Cardiac atrium fibroblast (primary cell): Measurements from ENCODE around the gene SPO11. TPM values are rescaled to one million over a fixed set of nuclear protein-coding genes. Genes with fewer than 3 reads are reported as not detected.

ENCODE experiments used
- total RNA-seq: library from RNA; depleted of rRNA; stranded (reverse); fragments of >200 nt; gene quantifications from 2 replicates; pipeline ENCODE4 v1.2.3, GENCODE V29; 2015

Gene SPO11, protein sequence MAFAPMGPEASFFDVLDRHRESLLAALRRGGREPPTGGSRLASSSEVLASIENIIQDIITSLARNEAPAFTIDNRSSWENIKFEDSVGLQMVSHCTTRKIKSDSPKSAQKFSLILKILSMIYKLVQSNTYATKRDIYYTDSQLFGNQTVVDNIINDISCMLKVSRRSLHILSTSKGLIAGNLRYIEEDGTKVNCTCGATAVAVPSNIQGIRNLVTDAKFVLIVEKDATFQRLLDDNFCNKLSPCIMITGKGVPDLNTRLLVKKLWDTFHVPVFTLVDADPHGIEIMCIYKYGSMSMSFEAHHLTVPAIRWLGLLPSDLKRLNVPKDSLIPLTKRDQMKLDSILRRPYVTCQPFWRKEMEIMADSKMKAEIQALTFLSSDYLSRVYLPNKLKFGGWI
- total RNA-seq = not detected in 2 replicates

GRCh38 chr20:57329608-57330221 lies at the start of gene SPO11:
SPO11 (plus strand) TSS chr20:57329803; CDS start chr20:57329868, 65 bp downstream.

DNA sequence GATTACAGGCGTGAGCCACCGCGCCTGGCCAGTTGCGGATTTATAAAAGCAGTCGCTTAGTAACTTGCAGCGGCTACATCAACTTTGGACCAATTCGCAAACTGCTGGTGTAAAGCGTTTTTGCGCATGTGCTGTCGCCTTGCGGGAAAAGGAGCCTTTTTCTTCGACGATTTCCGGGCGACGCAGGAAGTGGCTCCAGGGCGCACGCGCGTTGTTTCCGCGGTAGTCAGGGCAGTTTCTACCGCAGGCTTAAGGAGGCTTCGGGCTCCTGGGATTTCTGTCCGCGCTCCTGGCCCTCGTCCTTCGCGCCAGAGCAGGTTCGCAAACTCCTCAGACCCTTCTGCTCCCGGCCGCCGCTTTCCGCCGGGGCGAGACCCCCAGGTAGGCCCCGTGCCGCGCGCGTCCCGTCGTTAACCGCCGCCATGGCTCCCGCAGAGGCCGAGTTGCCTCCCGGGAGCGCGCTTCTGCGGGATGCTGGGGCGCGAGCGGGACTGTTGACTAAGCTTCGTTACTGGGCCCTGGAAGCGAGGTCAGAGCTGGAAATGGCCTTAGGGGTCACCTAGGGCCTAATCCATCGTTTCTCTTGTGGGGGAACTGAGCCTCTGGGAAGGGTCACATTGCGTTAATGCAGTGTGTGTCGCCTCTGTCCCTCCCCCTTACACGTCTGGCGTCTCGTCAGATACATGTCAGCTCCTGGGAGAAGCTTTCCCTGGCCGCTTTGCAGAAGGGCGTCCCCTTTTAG lies 21.6 kb downstream of the SPO11 start, which contains the start of gene RAE1:
TSS of gene RAE1 (plus strand) at position 214 of the 742 bp plus-strand sequence. CDS start 2,784 bp downstream, outside the sequence.

DNA sequence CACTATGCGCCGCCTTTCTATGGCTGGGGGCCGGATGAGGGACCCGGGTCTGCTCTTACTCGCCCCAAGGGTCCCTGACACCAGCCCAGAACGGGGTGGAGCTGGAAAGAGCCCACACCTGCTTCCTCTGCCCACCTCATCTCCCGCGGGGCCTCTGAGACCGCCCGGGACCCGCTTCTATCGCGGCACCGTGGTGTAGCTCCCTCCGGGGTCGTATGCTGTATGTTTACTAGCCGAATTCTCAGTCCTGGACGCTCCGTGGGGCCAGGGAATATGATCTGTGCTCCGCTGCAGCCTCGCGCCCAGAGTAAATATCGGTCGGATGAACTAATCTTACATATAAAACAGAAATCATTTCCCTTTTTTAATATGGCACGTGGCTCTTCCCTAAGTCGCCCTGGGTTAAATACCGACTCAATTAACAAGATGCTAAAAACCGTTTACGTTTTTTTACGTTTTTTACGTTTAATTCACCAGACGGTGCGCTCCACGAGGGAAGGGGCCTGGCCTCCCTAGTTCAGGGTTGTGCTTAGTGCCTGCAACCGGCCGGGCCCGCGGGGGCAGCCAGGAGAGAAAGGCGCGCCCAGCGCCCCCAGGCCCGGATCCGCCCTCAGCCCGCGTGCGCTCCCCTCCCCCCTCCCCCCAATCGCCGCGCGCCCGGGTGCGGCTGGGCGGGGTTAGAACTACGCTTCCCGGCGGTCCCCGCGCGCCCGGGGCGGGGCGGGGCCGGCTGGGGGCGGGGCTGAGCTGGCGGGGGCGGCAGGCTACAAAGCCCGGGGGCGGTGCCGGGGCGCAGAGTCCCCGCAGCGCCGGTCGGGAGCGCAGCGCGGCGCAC lies 61.2 kb downstream of the SPO11 start, which contains the start of gene RBM38:
TSS of gene RBM38 (plus strand) at position 793 of the 835 bp plus-strand sequence. CDS start 186 bp downstream, outside the sequence.

Other genes with a start within 250 kb of the SPO11 start
- not detected in 2 replicates for gene BMP7, start 63.2 kb upstream of the SPO11 start, total RNA-seq
- 41.2 and 52.2 TPM in 2 replicates for gene RAE1, start 21.5 kb downstream of the SPO11 start, total RNA-seq
- gene RBM38, start 61.6 kb downstream of the SPO11 start, total RNA-seq = 4.9 and 8.6 TPM in 2 replicates
- not detected in 2 replicates for gene CTCFL, start 195.3 kb downstream of the SPO11 start, total RNA-seq
- not detected in 2 replicates for gene PCK1, start 231.3 kb downstream of the SPO11 start, total RNA-seq